CD1c-positive myeloid dendritic cell (primary cell): ENCODE data around the gene KRT6C.
"Not testable (repeated sequence)": the region's sequence is repeated elsewhere in the genome, so short reads cannot be mapped to it uniquely, and the experiment has no call there.

ENCODE experiments used
- DNase-seq: peaks from one replicate; pipeline ENCODE4 v3.0.0-alpha.2; 2016; ENCODE audit errors: extremely low spot score

The KRT6C gene

DNA sequence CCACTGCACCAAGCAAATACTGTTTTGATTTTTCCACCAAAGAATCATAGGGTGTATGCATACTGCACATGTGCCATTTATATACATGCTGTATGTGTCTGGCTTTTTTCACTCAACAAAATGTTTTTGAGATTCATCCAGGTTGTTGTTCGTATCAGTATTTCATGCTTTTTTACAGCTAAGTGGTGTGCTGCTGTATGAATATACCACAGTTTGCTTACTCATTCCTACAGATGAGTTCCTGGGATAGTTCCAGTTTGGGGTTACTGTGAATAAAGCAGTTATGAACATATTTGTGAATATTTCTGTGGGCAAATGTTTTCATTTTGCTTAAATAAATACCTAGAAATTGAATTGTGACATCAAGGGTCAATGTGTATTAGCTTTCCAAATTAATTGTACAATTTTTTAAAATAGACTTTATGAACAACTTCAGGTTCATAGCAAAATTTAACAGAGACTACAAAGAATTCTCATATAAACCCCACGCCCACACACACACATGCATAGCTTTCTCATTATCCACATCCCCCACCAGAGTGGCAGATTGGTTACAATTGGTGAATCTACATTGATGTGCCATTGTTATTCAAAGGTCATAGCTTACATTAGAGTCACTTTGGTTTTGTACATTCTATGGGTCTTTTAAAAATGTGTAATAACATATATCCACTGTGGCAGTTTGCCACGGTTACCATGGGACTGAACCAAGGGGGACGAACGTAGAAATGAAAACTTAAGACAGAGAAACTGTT lies 26.4 kb upstream of the KRT6C start:
- no peak for DNase-seq

DNA sequence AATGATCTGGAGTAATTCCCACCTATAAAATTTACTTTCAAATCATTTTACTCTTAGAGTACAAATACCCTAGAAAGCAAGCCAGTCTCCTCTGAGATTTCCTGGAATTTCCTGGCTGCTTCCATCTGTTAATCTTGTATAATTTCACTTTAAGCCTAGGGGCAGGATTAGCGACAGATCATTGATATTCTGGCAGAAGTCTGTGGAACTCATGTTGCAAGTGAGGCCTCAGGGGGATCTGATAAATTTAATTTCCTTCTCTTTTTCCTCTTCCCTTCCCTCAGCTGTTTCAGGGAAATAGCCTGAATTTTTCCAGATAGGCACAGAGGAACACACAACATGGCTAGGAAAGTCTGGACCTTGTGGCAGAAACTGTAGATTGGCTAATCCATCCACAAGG lies 25.3 kb upstream of the KRT6C start:
- no peak for DNase-seq

DNA sequence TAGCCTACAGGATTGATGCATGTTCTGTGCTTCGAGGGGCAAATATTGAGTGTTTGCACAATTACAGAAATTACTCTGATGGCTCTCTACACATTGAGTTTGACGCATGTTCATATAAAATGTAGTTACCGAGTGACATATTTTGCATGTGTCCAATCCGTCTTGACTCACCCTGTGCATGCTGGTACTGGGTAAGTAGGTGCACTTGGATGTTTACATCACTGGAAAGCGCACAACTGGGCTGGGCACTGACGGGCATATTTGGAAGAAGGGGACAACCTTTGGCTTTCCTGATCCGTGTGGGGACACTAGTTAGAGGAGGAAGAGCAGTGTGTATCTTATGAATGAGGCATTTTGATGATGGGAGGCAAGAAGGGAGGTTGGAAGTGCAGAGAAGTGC lies 24.4 kb upstream of the KRT6C start:
- DNase-seq: no peak

DNA sequence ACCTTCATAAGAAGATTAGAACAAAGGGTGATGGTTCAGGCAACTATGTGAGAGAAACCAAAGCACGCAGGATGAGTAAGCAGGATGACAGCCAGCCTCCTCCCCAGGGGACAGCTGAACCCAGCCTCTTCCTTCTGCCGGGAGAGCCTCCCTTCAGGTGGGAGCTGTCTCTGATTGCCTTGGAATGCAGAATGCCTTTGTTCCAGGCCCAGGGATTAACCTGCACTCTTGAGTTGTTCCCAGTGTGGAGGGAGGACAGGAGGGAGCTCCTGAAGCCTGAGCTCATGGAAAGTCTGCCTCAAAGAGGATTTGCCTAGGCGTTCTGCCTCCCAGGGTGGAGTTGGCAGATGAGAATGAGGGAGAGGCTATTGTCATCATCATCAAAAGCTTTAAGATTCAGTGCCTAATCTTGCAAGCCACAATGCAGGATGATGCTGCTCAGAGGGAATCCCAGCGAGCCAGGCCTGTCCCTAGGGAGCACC lies 23.0 kb upstream of the KRT6C start:
- DNase-seq: no peak

DNA sequence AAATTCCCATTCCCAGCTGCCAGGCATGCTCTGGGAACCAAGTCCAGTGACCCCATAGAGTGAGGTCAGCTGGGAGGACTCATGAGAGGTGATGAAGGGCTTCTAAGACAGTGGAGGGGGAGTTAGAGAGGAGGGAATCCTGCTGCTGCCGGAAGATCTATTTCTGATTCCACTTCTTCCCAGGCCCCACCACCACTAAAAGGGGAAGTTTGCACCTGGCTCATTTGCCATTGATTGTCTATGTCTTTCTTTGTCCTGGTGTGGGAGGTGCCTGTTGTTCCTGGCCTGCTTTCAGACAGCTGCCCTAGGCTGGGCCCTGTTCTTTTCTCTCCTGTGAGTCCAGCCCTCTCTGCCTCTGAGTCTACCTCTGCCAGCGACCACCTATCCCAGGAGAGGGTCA lies 22.4 kb upstream of the KRT6C start:
- no peak for DNase-seq

DNA sequence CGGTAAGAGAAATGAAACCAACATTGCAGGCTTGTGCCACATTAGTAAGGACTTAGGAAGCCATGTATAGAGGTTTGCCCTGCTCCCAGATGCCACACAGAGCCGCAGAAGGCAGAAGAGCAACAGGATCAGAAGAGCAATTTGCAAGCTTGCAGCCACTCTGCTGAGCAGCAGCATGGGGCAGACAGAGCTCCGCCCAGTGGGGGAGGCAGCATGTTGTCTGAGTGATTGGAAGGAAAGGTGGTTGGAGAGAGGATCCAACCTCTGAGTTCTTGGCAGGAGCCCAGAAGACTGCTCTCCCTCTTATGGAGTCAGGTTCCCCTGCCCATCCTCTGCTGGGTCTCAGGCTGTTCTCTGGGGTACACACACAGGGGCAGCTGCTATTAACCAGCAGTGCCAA lies 21.8 kb upstream of the KRT6C start:
- no peak for DNase-seq

DNA sequence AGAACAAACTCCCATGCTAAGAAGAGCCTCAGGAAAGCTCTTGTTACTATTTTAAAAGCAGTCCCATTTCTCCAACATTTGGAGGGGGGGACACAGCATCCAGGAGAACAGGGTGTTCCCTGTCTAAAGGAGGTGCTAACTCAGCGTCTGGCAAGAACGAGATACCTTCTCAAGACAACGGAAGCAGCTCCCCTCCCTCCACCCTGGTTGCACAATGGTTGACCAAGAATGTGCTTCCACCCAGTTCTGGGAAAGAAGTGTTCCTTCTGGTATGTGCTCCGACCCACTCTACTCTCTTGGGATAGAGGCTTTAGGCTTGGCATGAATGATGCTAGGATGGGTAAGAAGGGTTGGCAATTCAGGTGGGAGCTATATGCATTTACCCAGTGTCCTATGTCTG lies 20.9 kb upstream of the KRT6C start:
- no peak for DNase-seq

DNA sequence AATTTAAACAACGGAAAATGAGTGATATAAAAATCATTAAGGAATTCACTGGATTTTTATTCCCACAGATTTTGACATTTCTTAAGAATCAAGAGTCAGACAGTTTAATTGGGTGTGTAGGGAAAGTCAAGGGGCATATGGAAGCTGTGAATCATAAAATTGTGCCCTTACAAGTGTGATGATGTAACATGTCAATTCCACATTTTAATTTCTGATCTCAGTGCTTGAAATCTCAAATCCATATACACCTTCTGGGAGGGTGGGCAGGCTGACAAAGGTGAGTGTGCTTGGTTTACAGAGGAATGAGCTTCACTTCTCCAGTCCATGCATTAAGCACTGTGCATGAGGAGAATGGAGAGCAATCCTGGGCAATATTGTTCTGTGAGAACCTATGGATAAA lies 20.5 kb upstream of the KRT6C start:
- no peak for DNase-seq

DNA sequence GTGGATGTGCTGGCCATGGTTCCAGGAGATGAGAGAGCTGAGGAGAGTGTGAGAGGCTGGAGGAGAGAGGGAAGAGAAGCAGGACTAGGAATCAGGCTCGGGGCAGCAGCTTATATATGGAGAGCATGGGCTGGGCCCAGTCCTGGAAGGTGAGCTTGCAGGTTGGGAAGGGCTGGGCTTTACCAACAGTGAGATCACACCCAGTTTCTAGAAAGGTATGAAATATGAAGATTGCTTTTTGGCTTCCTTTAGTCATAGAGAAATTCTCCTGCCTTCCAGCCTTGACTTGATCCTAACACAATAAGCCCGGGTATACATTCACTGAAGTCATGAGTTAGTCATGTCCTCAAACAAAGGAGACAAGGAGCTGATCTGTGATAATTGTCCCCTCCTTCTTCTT lies 19.6 kb upstream of the KRT6C start, which contains the start of gene KRT6A:
Gene KRT6A, minus strand, starts transcription at position 86 of the 400 bp plus-strand sequence. Its CDS starts 69 bp downstream, at position 17.
- no peak for DNase-seq

DNA sequence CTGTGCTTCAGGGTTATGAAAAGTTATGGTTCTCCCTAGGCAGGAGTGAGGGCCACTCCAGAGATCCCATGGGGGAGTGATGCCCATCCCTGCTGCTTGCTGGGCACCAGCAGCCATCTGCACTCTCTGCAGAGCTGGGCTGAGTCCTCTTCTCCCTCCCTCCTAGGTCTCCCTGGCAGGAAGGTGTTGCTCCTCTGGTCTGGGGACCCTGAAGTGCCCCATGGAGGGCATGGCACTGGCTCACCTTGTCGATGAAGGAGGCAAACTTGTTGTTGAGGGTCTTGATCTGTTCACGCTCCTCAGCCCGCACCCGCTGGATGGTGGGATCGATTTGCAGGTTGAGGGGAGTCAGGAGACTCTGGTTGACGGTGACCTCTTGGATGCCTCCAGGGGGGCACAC lies 18.8 kb upstream of the KRT6C start:
- not testable (repeated sequence) for DNase-seq

DNA sequence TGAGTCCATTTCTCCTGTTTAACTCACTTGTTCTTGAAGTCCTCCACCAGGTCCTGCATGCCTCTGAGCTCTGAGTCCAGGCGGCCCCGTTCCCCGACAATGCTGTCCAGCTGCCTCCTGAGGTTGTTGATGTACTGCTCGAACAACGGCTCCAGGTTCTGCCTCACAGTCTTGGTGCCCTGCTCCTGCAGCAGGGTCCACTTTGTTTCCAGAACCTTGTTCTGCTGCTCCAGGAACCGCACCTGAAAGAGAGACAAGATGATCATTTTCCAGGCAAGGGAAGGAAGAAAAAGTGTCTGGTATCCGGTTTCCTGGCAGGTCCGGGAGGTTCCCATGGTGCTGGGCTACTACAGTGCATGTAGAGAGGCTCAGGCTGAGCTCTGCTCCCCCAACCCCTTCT lies 17.9 kb upstream of the KRT6C start:
- DNase-seq: not testable (repeated sequence)

DNA sequence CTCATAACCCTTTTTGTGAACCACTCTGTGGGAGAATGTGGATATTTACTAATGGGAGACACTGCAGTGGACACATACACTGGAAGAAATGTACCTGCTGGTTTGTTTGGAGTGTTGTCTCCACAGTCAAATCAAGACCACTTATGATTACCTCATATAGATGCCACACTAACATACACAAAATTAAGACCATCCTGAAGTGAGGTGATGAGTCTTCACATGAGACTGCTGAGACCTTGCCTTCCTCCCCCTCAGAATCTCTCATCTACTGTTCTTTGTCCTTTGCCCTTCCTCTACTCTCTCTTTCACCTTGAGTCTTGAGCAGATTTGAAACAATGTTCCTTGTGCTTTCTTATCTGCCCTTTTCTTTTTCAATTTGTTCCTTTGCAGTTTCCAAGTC lies 15.1 kb upstream of the KRT6C start:
- DNase-seq: no peak

DNA sequence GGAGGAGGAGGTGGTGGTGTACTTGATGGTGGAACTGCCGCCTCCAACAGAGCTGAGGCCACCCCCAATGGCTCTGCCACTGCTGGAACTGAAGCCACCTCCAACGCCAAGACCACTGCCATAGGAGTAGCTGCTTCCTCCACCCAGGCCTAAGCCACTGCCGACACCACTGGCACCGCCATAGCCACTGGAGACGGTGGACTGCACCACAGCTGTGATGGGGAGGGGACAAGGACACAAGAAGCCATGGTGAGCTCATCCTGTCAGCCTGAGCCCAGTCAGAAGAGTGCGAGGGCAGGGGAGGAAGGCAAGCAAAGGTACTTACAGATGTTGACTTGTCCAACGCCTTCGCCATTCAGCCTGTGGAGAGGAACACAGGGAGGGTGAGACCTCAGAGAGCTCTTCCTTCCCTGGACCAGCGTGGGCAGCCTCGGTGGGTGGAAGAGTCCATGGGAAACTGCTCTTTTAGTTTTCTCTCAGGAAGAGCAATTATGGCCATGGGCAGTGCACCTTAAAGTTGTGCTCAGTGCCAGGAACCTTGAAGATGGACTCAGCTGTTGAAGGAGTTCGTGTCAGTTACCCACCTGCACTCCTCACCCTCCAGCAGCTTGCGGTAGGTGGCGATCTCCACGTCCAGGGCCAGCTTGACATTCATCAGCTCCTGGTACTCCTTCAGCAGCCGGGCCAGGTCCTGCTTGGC lies 14.3 kb upstream of the KRT6C start:
- not testable (repeated sequence) for DNase-seq

DNA sequence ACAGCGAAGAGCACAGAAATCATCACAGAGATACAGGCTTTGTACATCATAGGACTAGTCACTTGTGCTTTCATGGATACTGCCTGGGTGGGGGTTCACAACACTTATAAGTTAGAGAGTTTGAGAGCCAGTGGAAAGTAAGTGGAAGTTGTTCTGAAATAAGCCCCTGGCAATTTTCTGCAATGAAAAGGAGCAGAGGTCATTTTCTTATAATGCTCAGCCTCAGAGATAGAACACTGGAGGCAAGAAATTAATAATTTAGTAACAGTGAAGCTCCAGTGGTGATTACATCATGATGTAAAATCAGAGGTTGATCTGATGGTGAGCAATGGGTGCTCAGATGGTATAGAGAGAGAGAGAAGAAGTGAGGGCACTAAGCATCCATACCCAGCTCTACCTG lies 13.6 kb upstream of the KRT6C start:
- DNase-seq: no peak

DNA sequence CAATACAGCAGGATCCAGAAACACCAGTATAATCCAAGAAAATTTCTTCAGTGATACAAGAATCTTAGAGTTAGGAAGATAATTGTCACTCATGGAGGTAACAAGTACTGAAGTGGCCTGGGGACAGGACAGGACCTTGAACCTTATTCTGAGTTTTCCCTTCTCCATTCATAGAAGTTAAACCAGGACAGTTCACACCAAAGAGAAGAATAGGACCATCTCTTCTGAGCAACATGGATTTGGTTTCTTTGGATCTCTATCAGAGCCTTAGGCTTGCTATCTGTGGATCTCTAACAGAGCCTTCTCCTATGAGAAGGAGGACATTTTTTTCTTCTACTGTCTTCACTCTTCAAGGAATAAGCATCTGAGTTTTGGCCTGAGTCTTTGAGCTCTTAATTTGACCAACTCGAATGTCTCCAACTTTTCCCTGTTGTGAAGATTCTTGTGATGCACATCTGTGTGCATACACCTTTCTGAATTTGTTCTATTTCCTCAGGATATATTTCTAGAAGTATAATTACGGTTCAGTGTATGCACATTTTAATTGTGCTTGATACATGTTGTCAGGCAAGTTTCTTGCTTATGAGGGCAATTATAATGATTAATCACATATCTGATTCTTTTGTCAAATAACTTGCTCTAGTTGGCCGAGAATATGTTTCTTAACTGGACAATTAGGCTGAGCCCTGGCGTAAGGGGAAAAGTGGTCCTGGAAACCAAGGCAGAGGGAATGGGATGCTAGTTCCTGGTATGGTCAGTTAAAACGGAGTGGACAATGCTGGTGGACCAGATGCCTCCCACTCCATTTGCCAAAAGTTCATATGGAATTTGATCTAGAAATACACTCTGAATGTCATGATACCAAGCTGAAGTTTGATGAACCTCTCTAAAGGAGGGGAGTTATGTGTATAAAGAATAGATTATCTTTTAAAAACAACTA lies 12.8 kb upstream of the KRT6C start:
- no peak for DNase-seq

DNA sequence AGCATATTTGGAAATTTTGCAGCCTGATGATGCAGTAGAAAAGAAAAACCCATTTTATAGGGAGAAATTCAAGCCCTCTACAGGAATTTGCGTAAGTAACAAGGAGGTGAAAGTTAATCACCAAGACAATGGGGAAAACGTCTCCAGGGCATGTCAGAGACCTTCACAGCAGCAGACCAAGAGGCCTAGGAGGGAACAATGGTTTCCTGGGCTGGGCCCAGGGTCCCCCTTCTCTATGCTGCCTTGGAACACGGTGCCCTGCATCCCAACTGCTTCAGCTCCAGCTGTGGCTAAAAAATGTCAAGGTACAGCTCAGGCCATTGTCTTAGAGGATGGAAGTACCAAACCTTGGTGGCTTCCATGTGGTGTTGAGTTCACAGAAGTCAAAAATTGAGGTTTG lies 6.5 kb upstream of the KRT6C start:
- no peak for DNase-seq

DNA sequence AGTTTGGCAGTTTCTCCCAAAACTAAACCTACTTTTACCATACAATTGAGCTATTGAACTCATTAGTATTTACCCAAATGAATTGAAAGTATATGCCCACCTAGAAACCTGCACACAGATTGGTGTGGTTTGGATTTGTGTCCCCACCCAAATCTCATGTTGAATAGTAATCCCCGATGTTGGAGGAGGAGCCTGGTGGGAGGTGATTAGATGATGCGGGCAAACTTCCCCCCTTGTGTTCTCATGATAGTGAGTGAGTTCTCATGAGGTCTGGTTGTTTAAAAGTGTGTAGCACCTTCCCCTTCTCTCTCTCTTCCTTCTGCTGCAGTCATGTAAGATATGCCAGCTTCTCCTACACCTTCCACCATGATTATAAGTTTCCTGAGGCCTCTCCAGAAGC lies 4.0 kb upstream of the KRT6C start:
- no peak for DNase-seq

DNA sequence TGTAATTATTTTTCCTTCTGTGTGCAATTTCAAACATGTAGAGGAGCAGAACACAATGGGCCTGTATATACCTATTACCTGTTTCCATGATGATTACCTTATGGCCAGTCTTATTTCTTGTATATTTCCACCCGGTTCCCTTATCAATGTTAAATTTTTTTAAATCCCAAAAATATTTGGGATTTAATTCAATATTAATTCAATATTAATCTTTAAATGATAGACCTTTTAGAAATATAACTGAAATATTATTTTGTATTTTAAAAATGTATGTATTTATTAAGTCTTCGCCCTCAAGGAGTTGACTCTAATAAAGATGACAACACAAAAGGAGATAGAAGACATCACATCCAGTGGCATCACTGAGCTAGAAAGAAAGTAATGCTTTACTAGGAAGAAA lies 607 bp upstream of the KRT6C start:
- DNase-seq: no peak

DNA sequence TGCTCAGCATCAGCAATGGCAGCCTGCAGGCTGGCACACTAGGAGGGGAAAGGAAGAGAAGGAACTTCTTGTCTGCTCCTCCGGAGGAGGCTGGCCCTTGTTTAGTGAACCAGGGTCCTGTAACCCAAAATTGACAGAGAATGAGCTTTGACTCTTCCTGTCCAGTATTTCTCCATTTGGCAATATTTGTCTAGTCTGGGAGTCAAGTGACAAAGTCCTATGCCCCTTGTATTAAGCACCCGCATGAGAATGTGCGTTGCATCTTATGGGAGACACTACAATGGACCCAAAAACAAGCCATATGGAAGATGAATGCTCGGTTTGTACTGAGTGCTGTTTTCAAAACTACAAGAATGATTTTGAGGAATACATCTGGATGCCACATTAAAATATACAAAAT lies 3.8 kb downstream of the KRT6C start:
- DNase-seq: no peak

DNA sequence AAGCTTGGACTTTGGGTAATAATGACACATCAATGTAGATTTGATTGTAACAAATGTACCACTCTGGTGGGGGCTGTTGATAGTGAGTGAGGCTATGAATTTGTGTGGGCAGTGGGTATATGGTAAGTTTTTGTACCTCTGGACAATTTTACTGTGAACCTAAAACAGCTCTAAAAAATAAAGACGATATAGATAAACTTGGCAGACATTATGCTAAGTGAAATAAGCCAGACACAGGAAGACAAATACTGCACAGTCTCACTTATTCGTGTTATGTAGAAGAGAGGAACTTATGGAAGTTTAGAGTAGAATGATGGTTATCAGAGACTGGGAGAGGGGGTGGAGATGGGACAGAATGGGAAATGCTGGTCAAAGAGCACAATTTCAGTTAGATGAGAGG lies 8.7 kb downstream of the KRT6C start:
- no peak for DNase-seq

DNA sequence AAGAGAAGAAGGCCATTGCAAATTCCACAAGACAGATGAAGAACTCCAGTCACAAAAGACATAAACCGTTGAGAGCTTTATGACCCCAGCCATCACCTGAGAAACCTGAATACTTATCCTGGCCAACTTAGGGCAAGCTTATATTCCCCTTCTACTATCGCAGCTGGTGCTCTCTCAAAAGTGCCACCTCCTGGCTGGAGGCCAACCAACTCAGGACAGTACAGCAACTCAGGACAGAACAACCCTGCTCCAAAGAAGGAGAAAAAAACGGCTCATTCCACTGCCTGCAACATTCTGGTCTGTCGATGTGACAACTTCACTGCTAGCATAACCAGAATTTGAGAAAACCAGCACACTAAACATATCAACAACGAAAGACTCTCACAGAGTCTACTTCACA lies 11.9 kb downstream of the KRT6C start:
- DNase-seq: no peak

DNA sequence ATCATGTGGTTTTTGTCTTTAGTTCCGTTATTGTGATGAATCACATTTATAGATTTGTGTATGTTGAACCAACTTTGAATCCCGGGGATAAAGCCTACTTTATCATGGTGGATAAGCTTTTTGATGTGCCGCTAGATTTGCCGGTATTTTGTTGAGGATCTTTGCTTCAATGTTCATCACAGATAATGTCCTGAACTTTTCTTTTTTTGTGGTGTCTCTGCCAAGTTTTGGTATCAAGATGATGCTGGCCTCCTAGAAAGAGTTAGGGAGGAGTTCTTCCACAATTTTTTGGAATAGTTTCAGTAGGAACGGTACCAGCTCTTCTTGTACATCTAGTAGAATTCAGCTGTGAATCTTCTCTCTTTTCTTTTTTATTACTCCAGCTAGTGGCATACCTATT lies 14.7 kb downstream of the KRT6C start:
- no peak for DNase-seq
